ENCODE data around the gene IPO11. TPM values are rescaled to one million over a fixed set of nuclear protein-coding genes. Genes with fewer than 3 reads are reported as not detected.
A peak's percentile ranks its signal among the peaks of the same experiment; 100 is the strongest.

The IPO11 gene
- total and polyA plus RNA-seq, 5 donors from 2014 or later, result 3.7 to 23.3 (median 6.8) TPM

GRCh38 chr5:62419609-62420008 is 7.0 kb downstream of the IPO11 start:
- Mint-ChIP-seq H3K4me3 (no peak overlapping the region), H3K36me3 (peaks cover 8% of the 10 kb centered on the region), H3K27ac (no peak overlapping the region), H3K9me3 (no peaks in the 10 kb centered on the region), H3K27me3 (no peaks in the 10 kb centered on the region), H3K4me1 (peaks cover 23 to 35% (median 27%) of the 10 kb centered on the region in 4 donors)
- H3K4me3 ChIP-seq (ENCODE audit: low read depth, low read length), result no peak overlapping the region
- no peaks in the 10 kb centered on the region for H3K27me3 ChIP-seq (ENCODE audit: control insufficient read depth, insufficient read depth, low read length)
- H3K36me3 ChIP-seq (ENCODE audit: control insufficient read depth, insufficient read depth, low read length), result peaks cover 3% of the 10 kb centered on the region
- H3K27ac ChIP-seq (ENCODE audit: insufficient read depth, low read length, poor library complexity, severe bottlenecking), result no peak overlapping the region
- no peaks in the 10 kb centered on the region for H3K9me3 ChIP-seq (ENCODE audit: control insufficient read depth in 2 of 2, low read length in 2 of 2)
- no peak for ATAC-seq (ENCODE audit: low read depth in 2 of 2)
- H3K4me1 ChIP-seq (ENCODE audit: control insufficient read depth, insufficient read depth, low read length, poor library complexity, severe bottlenecking), result no peaks in the 10 kb centered on the region
- DNase-seq, result no peak

GRCh38 chr5:62421414-62421813 is 8.9 kb downstream of the IPO11 start:
- Mint-ChIP-seq H3K9me3 (no peaks in the 10 kb centered on the region), H3K27me3 (no peaks in the 10 kb centered on the region), H3K36me3 (peaks cover 8% of the 10 kb centered on the region), H3K4me1 (peaks cover 27 to 36% (median 34%) of the 10 kb centered on the region in 4 donors), H3K4me3 (no peak overlapping the region), H3K27ac (no peak overlapping the region)
- Histone ChIP-seq H3K4me1 (ENCODE audit: control insufficient read depth, insufficient read depth, low read length, poor library complexity, severe bottlenecking) (no peaks in the 10 kb centered on the region), H3K9me3 (ENCODE audit: control insufficient read depth in 2 of 2, low read length in 2 of 2) (no peaks in the 10 kb centered on the region), H3K4me3 (ENCODE audit: low read depth, low read length) (no peak overlapping the region), H3K36me3 (ENCODE audit: control insufficient read depth, insufficient read depth, low read length) (peaks cover 3% of the 10 kb centered on the region), H3K27me3 (ENCODE audit: control insufficient read depth, insufficient read depth, low read length) (no peaks in the 10 kb centered on the region), H3K27ac (ENCODE audit: insufficient read depth, low read length, poor library complexity, severe bottlenecking) (no peak overlapping the region)
- ATAC-seq (ENCODE audit: low read depth in 2 of 2), result no peak
- no peak for DNase-seq

GRCh38 chr5:62424763-62425162 is 12.2 kb downstream of the IPO11 start:
- H3K4me3 ChIP-seq (ENCODE audit: low read depth, low read length), result no peak overlapping the region
- no peaks in the 10 kb centered on the region for H3K27me3 ChIP-seq (ENCODE audit: control insufficient read depth, insufficient read depth, low read length)
- no peaks in the 10 kb centered on the region for H3K4me1 ChIP-seq (ENCODE audit: control insufficient read depth, insufficient read depth, low read length, poor library complexity, severe bottlenecking)
- H3K36me3 ChIP-seq (ENCODE audit: control insufficient read depth, insufficient read depth, low read length), result no peaks in the 10 kb centered on the region
- no peaks in the 10 kb centered on the region for H3K9me3 ChIP-seq (ENCODE audit: control insufficient read depth in 2 of 2, low read length in 2 of 2)
- no peaks in the 10 kb centered on the region for H3K9me3 Mint-ChIP-seq
- no peak overlapping the region for H3K27ac ChIP-seq (ENCODE audit: insufficient read depth, low read length, poor library complexity, severe bottlenecking)
- DNase-seq (no peak), ATAC-seq (ENCODE audit: low read depth in 2 of 2) (no peak)
- peaks cover 18 to 33% (median 27%) of the 10 kb centered on the region in 4 donors for H3K4me1 Mint-ChIP-seq
- H3K27ac Mint-ChIP-seq, result no peak overlapping the region
- no peaks in the 10 kb centered on the region for H3K27me3 Mint-ChIP-seq
- no peak overlapping the region for H3K4me3 Mint-ChIP-seq
- peaks cover 9% of the 10 kb centered on the region for H3K36me3 Mint-ChIP-seq

- Histone ChIP-seq H3K27me3 (ENCODE audit: control insufficient read depth, insufficient read depth, low read length) (no peaks in the 10 kb centered on the region), H3K4me1 (ENCODE audit: control insufficient read depth, insufficient read depth, low read length, poor library complexity, severe bottlenecking) (no peaks in the 10 kb centered on the region), H3K9me3 (ENCODE audit: control insufficient read depth in 2 of 2, low read length in 2 of 2) (no peaks in the 10 kb centered on the region), H3K27ac (ENCODE audit: insufficient read depth, low read length, poor library complexity, severe bottlenecking) (no peak overlapping the region), H3K4me3 (ENCODE audit: low read depth, low read length) (no peak overlapping the region), H3K36me3 (ENCODE audit: control insufficient read depth, insufficient read depth, low read length) (no peaks in the 10 kb centered on the region)
- DNase-seq, result no peak
- Mint-ChIP-seq H3K36me3 (peaks cover 5% of the 10 kb centered on the region), H3K27ac (peak overlapping the region in 1 of 3 donors; percentile 10), H3K27me3 (no peaks in the 10 kb centered on the region), H3K4me3 (no peak overlapping the region), H3K4me1 (peaks cover 8 to 35% (median 14%) of the 10 kb centered on the region in 4 donors), H3K9me3 (no peaks in the 10 kb centered on the region)
- ATAC-seq (ENCODE audit: low read depth in 2 of 2), result no peak
Observed at GRCh38 chr5:62431735-62432620, 19.4 kb downstream of the IPO11 start.

- DNase-seq, result no peak
- no peak overlapping the region for H3K27ac ChIP-seq (ENCODE audit: insufficient read depth, low read length, poor library complexity, severe bottlenecking)
- Mint-ChIP-seq H3K27ac (peak overlapping the region in 1 of 3 donors; percentile 10), H3K27me3 (no peaks in the 10 kb centered on the region), H3K4me3 (no peak overlapping the region), H3K36me3 (peaks cover 5% of the 10 kb centered on the region), H3K4me1 (peaks cover 8 to 33% (median 14%) of the 10 kb centered on the region in 4 donors), H3K9me3 (no peaks in the 10 kb centered on the region)
- no peaks in the 10 kb centered on the region for H3K9me3 ChIP-seq (ENCODE audit: control insufficient read depth in 2 of 2, low read length in 2 of 2)
- H3K4me1 ChIP-seq (ENCODE audit: control insufficient read depth, insufficient read depth, low read length, poor library complexity, severe bottlenecking), result no peaks in the 10 kb centered on the region
- no peaks in the 10 kb centered on the region for H3K27me3 ChIP-seq (ENCODE audit: control insufficient read depth, insufficient read depth, low read length)
- H3K36me3 ChIP-seq (ENCODE audit: control insufficient read depth, insufficient read depth, low read length), result no peaks in the 10 kb centered on the region
- H3K4me3 ChIP-seq (ENCODE audit: low read depth, low read length), result no peak overlapping the region
- ATAC-seq (ENCODE audit: low read depth in 2 of 2), result no peak
Observed at GRCh38 chr5:62432621-62433064, 20.1 kb downstream of the IPO11 start.

- H3K27me3 Mint-ChIP-seq, result no peaks in the 10 kb centered on the region
- H3K36me3 Mint-ChIP-seq, result peaks cover 19% of the 10 kb centered on the region
- Histone ChIP-seq H3K4me3 (ENCODE audit: low read depth, low read length) (no peak overlapping the region), H3K9me3 (ENCODE audit: control insufficient read depth in 2 of 2, low read length in 2 of 2) (no peaks in the 10 kb centered on the region), H3K4me1 (ENCODE audit: control insufficient read depth, insufficient read depth, low read length, poor library complexity, severe bottlenecking) (no peaks in the 10 kb centered on the region), H3K36me3 (ENCODE audit: control insufficient read depth, insufficient read depth, low read length) (peaks cover 33% of the 10 kb centered on the region), H3K27ac (ENCODE audit: insufficient read depth, low read length, poor library complexity, severe bottlenecking) (no peak overlapping the region), H3K27me3 (ENCODE audit: control insufficient read depth, insufficient read depth, low read length) (no peaks in the 10 kb centered on the region)
- no peak overlapping the region for H3K27ac Mint-ChIP-seq
- H3K9me3 Mint-ChIP-seq, result no peaks in the 10 kb centered on the region
- DNase-seq (no peak), ATAC-seq (ENCODE audit: low read depth in 2 of 2) (no peak)
- H3K4me1 Mint-ChIP-seq, result peaks cover 0 to 12% (median 4%) of the 10 kb centered on the region in 4 donors
- no peak overlapping the region for H3K4me3 Mint-ChIP-seq
Observed at GRCh38 chr5:62448528-62448927, 36.0 kb downstream of the IPO11 start.

- ATAC-seq (ENCODE audit: low read depth in 2 of 2) (no peak), DNase-seq (no peak)
- H3K4me1 ChIP-seq (ENCODE audit: control insufficient read depth, insufficient read depth, low read length, poor library complexity, severe bottlenecking), result no peaks in the 10 kb centered on the region
- H3K27me3 ChIP-seq (ENCODE audit: control insufficient read depth, insufficient read depth, low read length), result no peaks in the 10 kb centered on the region
- H3K36me3 ChIP-seq (ENCODE audit: control insufficient read depth, insufficient read depth, low read length), result peaks cover 36% of the 10 kb centered on the region
- no peak overlapping the region for H3K27ac ChIP-seq (ENCODE audit: insufficient read depth, low read length, poor library complexity, severe bottlenecking)
- Mint-ChIP-seq H3K4me3 (no peak overlapping the region), H3K4me1 (peaks cover 0 to 12% (median 4%) of the 10 kb centered on the region in 4 donors), H3K36me3 (peaks cover 28% of the 10 kb centered on the region), H3K27ac (no peak overlapping the region), H3K9me3 (no peaks in the 10 kb centered on the region), H3K27me3 (no peaks in the 10 kb centered on the region)
- H3K9me3 ChIP-seq (ENCODE audit: control insufficient read depth in 2 of 2, low read length in 2 of 2), result no peaks in the 10 kb centered on the region
- no peak overlapping the region for H3K4me3 ChIP-seq (ENCODE audit: low read depth, low read length)
Observed at GRCh38 chr5:62450259-62450658, 37.7 kb downstream of the IPO11 start.

GRCh38 chr5:62457071-62457470 is 44.5 kb downstream of the IPO11 start:
- H3K4me1 Mint-ChIP-seq, result peaks cover 4 to 18% (median 6%) of the 10 kb centered on the region in 4 donors
- no peaks in the 10 kb centered on the region for H3K4me1 ChIP-seq (ENCODE audit: control insufficient read depth, insufficient read depth, low read length, poor library complexity, severe bottlenecking)
- H3K9me3 Mint-ChIP-seq, result no peaks in the 10 kb centered on the region
- peaks cover 18% of the 10 kb centered on the region for H3K36me3 ChIP-seq (ENCODE audit: control insufficient read depth, insufficient read depth, low read length)
- no peaks in the 10 kb centered on the region for H3K27me3 Mint-ChIP-seq
- H3K27ac Mint-ChIP-seq, result no peak overlapping the region
- H3K9me3 ChIP-seq (ENCODE audit: control insufficient read depth in 2 of 2, low read length in 2 of 2), result no peaks in the 10 kb centered on the region
- ATAC-seq (ENCODE audit: low read depth in 2 of 2) (no peak), DNase-seq (no peak)
- no peak overlapping the region for H3K27ac ChIP-seq (ENCODE audit: insufficient read depth, low read length, poor library complexity, severe bottlenecking)
- no peak overlapping the region for H3K4me3 ChIP-seq (ENCODE audit: low read depth, low read length)
- H3K27me3 ChIP-seq (ENCODE audit: control insufficient read depth, insufficient read depth, low read length), result no peaks in the 10 kb centered on the region
- peaks cover 15% of the 10 kb centered on the region for H3K36me3 Mint-ChIP-seq
- no peak overlapping the region for H3K4me3 Mint-ChIP-seq

Data from CD4-positive, CD25-positive, alpha-beta regulatory T cell (primary cell).